HepG2 (cell line): ENCODE data around the gene RAB33B. TPM values are rescaled to one million over a fixed set of nuclear protein-coding genes. Genes with fewer than 3 reads are reported as not detected.

ENCODE experiments used
- ARNTL ChIP-seq: sonication (generic); formaldehyde crosslinking; IDR thresholded peaks from 2 replicates; pipeline ENCODE4 v1.4.0; 2020; ENCODE audit warnings: mild to moderate bottlenecking, missing genetic modification reagents
- CREBL2 ChIP-seq: sonication (generic); formaldehyde crosslinking; IDR thresholded peaks from 2 replicates; pipeline ENCODE4 v1.8.1; 2023; ENCODE audit warnings: missing genetic modification reagents, mild to moderate bottlenecking, borderline replicate concordance
- FOXO1 ChIP-seq: sonication (generic); formaldehyde crosslinking; IDR thresholded peaks from 2 replicates; pipeline ENCODE4 v1.4.0; 2020; ENCODE audit warnings: missing genetic modification reagents
- HBP1 ChIP-seq: IDR thresholded peaks from 2 replicates; pipeline ENCODE4 v1.6.1; 2016; ENCODE audit warnings: low read depth, control low read depth
- HES4 ChIP-seq: sonication (generic); formaldehyde crosslinking; IDR thresholded peaks from 2 replicates; pipeline ENCODE4 v1.9.0; 2021; ENCODE audit warnings: mild to moderate bottlenecking, missing genetic modification reagents, borderline replicate concordance
- HOXA5 ChIP-seq: sonication (generic); formaldehyde crosslinking; IDR thresholded peaks from 2 replicates; pipeline ENCODE4 v1.4.0; 2020; ENCODE audit warnings: missing genetic modification reagents
- KDM2A ChIP-seq: sonication (generic); formaldehyde crosslinking; IDR thresholded peaks from 2 replicates; pipeline ENCODE4 v1.4.0; 2020; ENCODE audit warnings: low read depth, missing genetic modification reagents, borderline replicate concordance
- KDM3A ChIP-seq: IDR thresholded peaks from 2 replicates; pipeline ENCODE4 v1.6.1; 2018; ENCODE audit warnings: low read depth, missing compliant biosample characterization
- KLF15 ChIP-seq: sonication (generic); formaldehyde crosslinking; IDR thresholded peaks from 2 replicates; pipeline ENCODE4 v1.8.1; 2023; ENCODE audit warnings: borderline replicate concordance, mild to moderate bottlenecking, inconsistent platforms, missing genetic modification reagents, mixed read lengths
- MAFF ChIP-seq: IDR thresholded peaks from 2 replicates; pipeline ENCODE4 v1.6.1; 2011; ENCODE audit warnings: low read depth, low read length, improper control_type of control experiment
- MAZ ChIP-seq, 2 experiments: sonication (generic) in 1 of 2; formaldehyde crosslinking in 1 of 2; IDR thresholded peaks; 2 replicates each; pipeline versions ENCODE4 v1.5.0 to v1.6.1; 2012 to 2020; ENCODE audit warnings: low read depth in 2 of 2, mild to moderate bottlenecking in 2 of 2, borderline replicate concordance in 1 of 2, improper control_type of control experiment in 1 of 2, low read length in 1 of 2, missing genetic modification reagents in 1 of 2, moderate library complexity in 1 of 2
- NFYC ChIP-seq: IDR thresholded peaks from 2 replicates; pipeline ENCODE4 v1.6.1; 2016; ENCODE audit warnings: missing genetic modification reagents, missing compliant biosample characterization
- REPIN1 ChIP-seq: sonication (generic); formaldehyde crosslinking; IDR thresholded peaks from 2 replicates; pipeline ENCODE4 v1.8.0; 2022; ENCODE audit warnings: missing genetic modification reagents, low read depth, mild to moderate bottlenecking, borderline replicate concordance
- SALL1 ChIP-seq: sonication (generic); formaldehyde crosslinking; IDR thresholded peaks from 2 replicates; pipeline ENCODE4 v1.8.0; 2022; ENCODE audit warnings: mild to moderate bottlenecking, missing genetic modification reagents
- ZBTB20 ChIP-seq: sonication (generic); formaldehyde crosslinking; IDR thresholded peaks from 2 replicates; pipeline ENCODE4 v1.8.1; 2023; ENCODE audit warnings: missing genetic modification reagents, low read depth, mild to moderate bottlenecking, borderline replicate concordance
- ZBTB25 ChIP-seq: IDR thresholded peaks from 2 replicates; pipeline ENCODE4 v1.6.1; 2018; ENCODE audit warnings: missing genetic modification reagents
- ZNF235 ChIP-seq: sonication (generic); formaldehyde crosslinking; IDR thresholded peaks from 2 replicates; pipeline ENCODE4 v1.8.1; 2023; ENCODE audit warnings: mild to moderate bottlenecking, missing genetic modification reagents, borderline replicate concordance
- ZNF350 ChIP-seq: sonication (generic); formaldehyde crosslinking; IDR thresholded peaks from 2 replicates; pipeline ENCODE4 v1.4.0; 2020; ENCODE audit warnings: mild to moderate bottlenecking, low read depth, missing genetic modification reagents, borderline replicate concordance
- ZNF678 ChIP-seq: sonication (generic); formaldehyde crosslinking; IDR thresholded peaks from 2 replicates; pipeline ENCODE4 v1.4.0; 2020; ENCODE audit warnings: mild to moderate bottlenecking, missing genetic modification reagents
- ZNF768 ChIP-seq: sonication (generic); formaldehyde crosslinking; IDR thresholded peaks from 2 replicates; pipeline ENCODE4 v1.4.0; 2020; ENCODE audit warnings: missing genetic modification reagents
- polyA plus RNA-seq, 8 experiments: library from polyadenylated mRNA; depleted of rRNA in 3 of 8; stranded (reverse) in 7 of 8; unstranded in 1 of 8; fragments of >200 nt; fragmentation: Illumina TruSeq in 4 of 8; extraction: Trizol in 4 of 8; gene quantifications; 2 replicates each; pipeline versions ENCODE4 v1.2.1 to v1.2.3, GENCODE V29; 2011 to 2016; ENCODE audit warnings: low read depth in 4 of 8, missing spikeins in 1 of 8, mixed read lengths in 1 of 8; ENCODE audit not compliant: insufficient read depth in 1 of 8
- total RNA-seq, 5 experiments: library from RNA; depleted of rRNA; stranded (reverse); fragments of >200 nt; fragmentation: Illumina TruSeq; extraction: Trizol; gene quantifications; 2 replicates each; pipeline ENCODE4 v1.2.3, GENCODE V29; 2016; ENCODE audit warnings: low read depth in 1 of 5
- TF ChIP-seq, protein P1 (sequence below): sonication (generic); formaldehyde crosslinking; IDR thresholded peaks from 2 replicates; pipeline ENCODE4 v1.8.1; 2023; ENCODE audit warnings: mild to moderate bottlenecking, moderate library complexity, missing genetic modification reagents
- TF ChIP-seq, protein P2 (sequence below): sonication (generic); formaldehyde crosslinking; conservative IDR thresholded peaks from 2 replicates; pipeline ENCODE4 v1.8.0; 2022; ENCODE audit warnings: mild to moderate bottlenecking, moderate library complexity, missing genetic modification reagents

Gene RAB33B
- total and polyA plus RNA-seq, 2 of the 13 experiments (the other 11 are each of a cell fraction or from before 2014, with no cell fraction given), result 7.6 to 8.1 TPM

DNA sequence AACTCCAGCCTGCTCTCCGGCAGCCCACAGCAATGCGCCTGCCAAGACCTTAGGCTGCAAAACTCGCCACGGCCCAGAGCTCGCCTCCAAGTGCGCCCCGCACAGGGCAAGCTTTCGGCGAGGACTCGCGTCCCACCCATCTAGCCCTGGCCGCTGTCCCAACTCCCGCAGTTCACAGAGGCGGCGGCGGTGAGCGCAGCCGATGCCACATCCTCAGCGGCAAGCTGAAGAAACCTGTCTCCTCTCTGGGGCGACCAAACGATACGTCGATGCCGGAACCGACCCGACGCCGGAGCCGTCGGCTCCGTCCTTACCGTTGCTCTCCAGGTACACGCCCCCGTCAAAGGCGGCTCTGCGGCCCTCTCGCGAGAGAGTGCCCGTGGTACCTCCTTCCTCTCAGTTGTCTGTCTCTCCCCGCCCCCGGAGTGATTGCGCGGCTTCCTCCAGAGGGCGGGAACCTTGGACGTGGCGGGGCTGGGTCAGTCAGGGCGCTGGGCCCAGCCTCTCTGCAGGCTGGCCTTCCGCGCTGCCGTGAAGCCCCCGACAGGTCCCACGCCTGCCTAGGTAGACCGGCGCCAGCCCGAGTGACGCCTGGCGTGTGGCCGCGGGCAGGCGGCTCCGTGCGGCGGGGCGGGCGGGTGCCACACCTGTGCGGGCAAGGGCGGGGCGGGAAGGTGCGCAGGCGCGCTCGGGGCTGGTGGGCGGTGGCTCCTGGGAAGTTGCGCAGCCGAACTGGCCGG lies 380 bp upstream of the RAB33B start (continued):
- TF ChIP-seq KDM3A (CRISPR knock-in tag), result no peak
- peak; percentile 85 for TF ChIP-seq REPIN1 (CRISPR knock-in tag)
- TF ChIP-seq HOXA5, result peak; percentile 71; the same call in 1 of the 2 replicates
- TF ChIP-seq ZBTB25 (CRISPR knock-in tag), result no peak; the same call in 1 of the 2 replicates
- TF ChIP-seq KLF15, result peak; percentile 68; the same call in 1 of the 2 replicates
- peak; percentile 84; the same call in 1 of the 2 replicates for TF ChIP-seq KDM2A (CRISPR knock-in tag)
- peak; percentile 64 for TF ChIP-seq SALL1 (CRISPR knock-in tag)
- peak; percentile 75 for TF ChIP-seq ARNTL (CRISPR knock-in tag)
- TF ChIP-seq, protein P1, sequence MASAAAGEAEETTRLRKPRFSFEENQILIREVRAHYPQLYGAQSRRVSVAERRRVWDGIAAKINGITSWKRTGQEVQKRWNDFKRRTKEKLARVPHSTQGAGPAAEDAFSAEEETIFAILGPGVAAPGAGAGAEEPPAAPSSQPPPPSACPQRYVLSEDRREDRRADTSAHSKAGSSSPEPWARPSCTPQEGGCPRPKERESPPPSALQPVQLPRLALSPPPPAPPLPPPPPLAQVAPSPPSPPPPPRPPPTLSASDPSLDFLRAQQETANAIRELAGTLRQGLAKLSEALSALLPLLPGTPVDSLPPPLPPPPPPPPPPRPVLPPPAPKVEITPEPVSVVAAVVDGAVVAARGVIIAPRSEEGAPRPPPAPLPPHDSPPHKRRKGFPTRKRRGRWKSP, result peak; percentile 78; the same call in 1 of the 2 replicates
- TF ChIP-seq FOXO1, result 0 out of 2 replicates have a peak, but pooled peaks have one; percentile 11
- TF ChIP-seq ZNF350 (CRISPR knock-in tag), result peak; percentile 85; the same call in 1 of the 2 replicates
- peak; percentile 36; the same call in 1 of the 2 replicates for TF ChIP-seq ZBTB20 (CRISPR knock-in tag)
- TF ChIP-seq HBP1, result 0 out of 2 replicates have a peak, but pooled peaks have one; percentile 25
- peak; percentile 76; the same call in 1 of the 2 replicates for TF ChIP-seq MAZ (IDR thresholded peaks at IDR 0.05; ENCODE audit: borderline replicate concordance, low read depth, low read length)
- peak; percentile 88 for TF ChIP-seq MAZ (CRISPR knock-in tag; IDR thresholded peaks at IDR 0.05; ENCODE audit: low read depth)
- 0 out of 2 replicates have a peak, but pooled peaks have one; percentile 42 for TF ChIP-seq ZNF768
- peak; percentile 45; the same call in 1 of the 2 replicates for TF ChIP-seq ZNF235 (CRISPR knock-in tag)
- TF ChIP-seq NFYC (CRISPR knock-in tag), result no peak
- peak; percentile 89 for TF ChIP-seq CREBL2 (CRISPR knock-in tag)
- TF ChIP-seq ZNF678 (CRISPR knock-in tag), result peak; percentile 11; the same call in 1 of the 2 replicates
- TF ChIP-seq, protein P2, sequence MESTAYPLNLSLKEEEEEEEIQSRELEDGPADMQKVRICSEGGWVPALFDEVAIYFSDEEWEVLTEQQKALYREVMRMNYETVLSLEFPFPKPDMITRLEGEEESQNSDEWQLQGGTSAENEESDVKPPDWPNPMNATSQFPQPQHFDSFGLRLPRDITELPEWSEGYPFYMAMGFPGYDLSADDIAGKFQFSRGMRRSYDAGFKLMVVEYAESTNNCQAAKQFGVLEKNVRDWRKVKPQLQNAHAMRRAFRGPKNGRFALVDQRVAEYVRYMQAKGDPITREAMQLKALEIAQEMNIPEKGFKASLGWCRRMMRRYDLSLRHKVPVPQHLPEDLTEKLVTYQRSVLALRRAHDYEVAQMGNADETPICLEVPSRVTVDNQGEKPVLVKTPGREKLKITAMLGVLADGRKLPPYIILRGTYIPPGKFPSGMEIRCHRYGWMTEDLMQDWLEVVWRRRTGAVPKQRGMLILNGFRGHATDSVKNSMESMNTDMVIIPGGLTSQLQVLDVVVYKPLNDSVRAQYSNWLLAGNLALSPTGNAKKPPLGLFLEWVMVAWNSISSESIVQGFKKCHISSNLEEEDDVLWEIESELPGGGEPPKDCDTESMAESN (CRISPR knock-in tag), result 0 out of 2 replicates have a peak, but pooled peaks have one; percentile 73
- peak; percentile 90; the same call in 1 of the 2 replicates for TF ChIP-seq HES4 (CRISPR knock-in tag)
- no peak for TF ChIP-seq MAFF
